GM12872 (cell line): ENCODE data around the gene GIT2.
A peak's percentile ranks its signal among the peaks of the same experiment; 100 is the strongest.

Experiments
- CTCF ChIP-seq: IDR thresholded peaks from 3 replicates; pipeline ENCODE4 v1.5.1; 2011; ENCODE audit warnings: low read depth, mild to moderate bottlenecking, low read length, moderate library complexity; ENCODE audit not compliant: insufficient read depth

The GIT2 gene

DNA sequence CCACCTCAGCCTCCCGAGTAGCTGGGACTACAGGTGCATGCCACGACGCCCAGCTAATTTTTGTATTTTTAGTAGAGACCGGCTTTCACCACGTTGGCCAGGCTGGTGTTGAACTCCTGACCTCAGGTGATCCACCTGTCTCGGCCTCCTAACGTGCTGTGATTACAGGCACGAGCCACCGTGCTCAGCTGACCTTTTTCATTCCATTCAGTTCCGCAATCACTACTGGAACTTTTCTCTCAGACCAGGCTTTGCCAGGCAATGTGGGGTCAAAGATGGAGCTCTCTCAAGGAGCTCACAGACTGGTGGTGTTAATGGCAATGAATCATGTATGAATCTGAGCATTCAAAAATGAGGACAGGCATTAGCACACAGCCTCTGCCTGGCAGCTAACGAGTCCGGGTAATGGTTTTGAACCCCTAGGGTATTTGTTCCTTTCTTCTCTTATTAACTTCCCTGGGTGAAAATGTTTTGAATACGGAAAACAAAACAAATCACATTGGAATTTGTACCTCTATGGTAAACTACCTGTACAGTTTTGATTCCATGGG lies 105.5 kb downstream of the GIT2 start:
- TF ChIP-seq CTCF: no peak

DNA sequence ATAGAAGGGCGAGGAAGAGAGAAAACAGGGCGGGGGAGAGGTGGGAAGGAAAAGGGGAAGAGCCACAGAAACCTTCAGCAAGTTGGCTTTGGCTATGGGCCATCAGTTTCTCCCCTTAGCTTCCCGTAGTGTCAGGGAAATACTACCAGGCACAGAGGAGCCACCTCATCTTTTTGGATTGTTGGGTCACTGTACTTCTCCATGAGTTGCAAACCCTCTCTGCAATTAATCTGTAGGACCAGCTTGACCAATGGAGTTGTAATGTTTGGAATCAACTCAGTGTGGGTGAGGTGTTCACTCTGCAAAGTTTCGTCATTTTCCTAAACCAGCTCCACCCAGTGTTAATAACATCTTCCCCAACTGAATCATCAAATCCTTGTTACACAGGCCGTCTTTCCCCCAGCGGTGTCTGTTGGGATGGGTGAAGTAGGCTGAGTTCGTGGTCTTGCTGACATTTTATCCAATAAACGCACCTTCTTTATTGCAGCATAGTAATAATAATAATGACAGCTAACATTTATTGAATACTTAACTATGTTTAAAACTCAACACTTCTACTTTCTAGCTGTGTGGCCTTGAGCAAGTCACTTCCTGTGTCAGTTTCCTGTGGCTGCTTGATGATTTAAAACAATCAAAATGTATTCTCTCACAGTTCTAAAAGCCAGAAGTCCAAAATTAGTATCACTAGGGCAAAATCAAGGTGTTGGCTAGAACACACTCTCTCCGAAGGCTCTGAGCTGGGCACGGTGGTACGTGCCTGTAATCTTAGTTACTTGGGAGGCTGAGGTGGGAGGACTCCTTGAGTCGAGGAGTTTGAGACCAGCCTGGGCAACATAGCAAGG lies 107.8 kb downstream of the GIT2 start:
- TF ChIP-seq CTCF: no peak

DNA sequence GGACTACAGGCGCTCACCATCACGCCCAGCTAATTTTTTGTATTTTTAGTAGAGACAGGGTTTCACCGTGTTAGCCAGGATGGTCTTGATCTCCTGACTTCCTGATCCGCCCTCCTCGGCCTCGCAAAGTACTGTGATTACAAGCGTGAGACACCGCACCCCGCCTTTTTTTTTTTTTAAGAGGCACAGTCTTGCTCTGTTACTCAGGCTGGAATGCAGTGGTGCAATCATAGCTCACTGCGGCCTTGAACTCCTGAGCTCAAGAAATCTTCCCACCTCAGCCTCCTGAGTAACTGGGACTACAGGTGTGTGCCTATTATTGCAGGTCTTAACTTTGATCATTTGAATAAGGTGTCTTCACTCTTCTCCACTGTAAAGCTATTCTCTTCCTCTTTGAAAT lies 110.6 kb downstream of the GIT2 start:
- no peak for TF ChIP-seq CTCF

GRCh38 chr12:109883461-109883860 lies 112.7 kb downstream of the GIT2 start:
- no peak for TF ChIP-seq CTCF

GRCh38 chr12:109881752-109882151 lies 114.4 kb downstream of the GIT2 start:
- no peak for TF ChIP-seq CTCF

DNA sequence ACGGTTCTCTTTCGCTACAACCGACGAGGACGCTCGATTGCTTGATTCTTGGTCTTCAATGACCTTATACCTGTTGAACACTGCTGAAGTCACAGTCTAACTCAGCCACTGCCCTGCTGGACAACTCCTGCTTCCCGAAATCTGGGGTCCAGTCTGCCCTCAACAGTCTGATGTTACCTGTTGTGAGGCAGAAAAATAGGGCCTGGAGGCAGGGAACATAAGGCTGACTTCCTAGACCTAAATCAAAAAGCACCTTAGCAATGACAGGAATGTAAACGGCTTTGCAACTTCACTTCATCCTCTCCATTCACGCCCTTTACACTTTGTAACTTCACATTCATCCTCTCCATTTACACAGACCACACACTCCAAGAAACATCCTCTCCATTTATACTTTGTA lies 115.2 kb downstream of the GIT2 start:
- TF ChIP-seq CTCF: no peak

GRCh38 chr12:109880043-109880931 lies 115.9 kb downstream of the GIT2 start, which contains the start of gene GLTP:
TSS of gene GLTP (minus strand) at chr12:109880541. CDS start at chr12:109880374, 167 bp downstream.
- TF ChIP-seq CTCF: peak; percentile 58; the same call in 1 of the 3 replicates
